AG09319 (cell line): ENCODE results near the gene C15orf61.

Experiments used
- DNase-seq: peaks from one replicate; pipeline ENCODE4 v3.0.0-alpha.2; 2010; ENCODE audit warnings: low read depth; ENCODE audit errors: extremely low read depth
- CTCF ChIP-seq: IDR thresholded peaks from 2 replicates; pipeline ENCODE4 v1.5.1; 2011; ENCODE audit warnings: low read depth, mild to moderate bottlenecking, inconsistent platforms, low read length, moderate library complexity

The C15orf61 gene

GRCh38 chr15:67508407-67508806 is 12.5 kb upstream of the C15orf61 start:
- no peak for TF ChIP-seq CTCF
- DNase-seq, result no peak

DNA sequence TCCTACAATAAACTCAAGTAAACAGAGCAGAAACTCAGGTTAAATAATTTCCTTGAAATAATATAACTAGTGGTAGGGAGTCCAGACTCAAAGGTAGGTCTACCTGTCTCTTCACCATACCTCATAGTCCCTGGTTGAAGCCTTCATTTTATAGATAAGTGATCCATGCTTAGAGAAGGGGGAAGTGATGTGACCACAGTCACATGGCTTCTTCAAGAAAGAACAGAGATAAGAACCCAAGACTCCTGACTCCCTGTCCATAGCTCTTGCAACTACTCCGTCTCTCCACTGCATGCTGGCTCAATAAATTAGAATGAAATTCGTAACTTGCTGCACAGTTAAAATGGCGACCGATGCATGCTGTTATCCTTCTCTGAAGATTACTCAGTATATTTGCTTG is 11.0 kb upstream of the C15orf61 start:
- no peak for TF ChIP-seq CTCF
- DNase-seq, result no peak

GRCh38 chr15:67510597-67511190 is 10.2 kb upstream of the C15orf61 start:
- peak; percentile 44 for DNase-seq
- no peak for TF ChIP-seq CTCF

DNA sequence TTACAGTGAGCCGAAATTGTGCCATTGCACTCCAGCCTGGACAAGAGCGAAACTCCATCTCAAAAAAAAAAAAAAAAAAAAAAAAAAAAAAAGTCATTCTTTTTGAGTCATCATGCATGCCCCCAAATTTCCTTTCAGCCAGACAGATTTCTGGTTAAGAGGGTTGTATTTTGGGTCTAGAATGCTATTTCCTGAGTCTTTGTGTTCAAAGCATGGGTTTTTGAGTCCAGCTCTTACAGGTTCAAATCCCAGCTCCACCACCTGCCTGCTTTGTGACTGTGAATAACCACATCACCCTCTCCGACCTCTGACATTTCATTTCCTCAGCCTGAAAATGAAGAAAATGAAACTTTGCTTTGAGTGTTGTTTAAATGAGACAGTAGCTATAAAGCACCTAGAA is 9.3 kb upstream of the C15orf61 start:
- TF ChIP-seq CTCF, result no peak
- DNase-seq, result no peak

GRCh38 chr15:67512140-67512539 is 8.8 kb upstream of the C15orf61 start:
- no peak for TF ChIP-seq CTCF
- no peak for DNase-seq

GRCh38 chr15:67512933-67513714 is 7.8 kb upstream of the C15orf61 start:
- no peak for TF ChIP-seq CTCF
- DNase-seq, result no peak

- no peak for DNase-seq
- no peak for TF ChIP-seq CTCF
Measured at GRCh38 chr15:67515090-67515489, 5.8 kb upstream of the C15orf61 start.
